ENCODE measurements around the gene NTM.

DNA sequence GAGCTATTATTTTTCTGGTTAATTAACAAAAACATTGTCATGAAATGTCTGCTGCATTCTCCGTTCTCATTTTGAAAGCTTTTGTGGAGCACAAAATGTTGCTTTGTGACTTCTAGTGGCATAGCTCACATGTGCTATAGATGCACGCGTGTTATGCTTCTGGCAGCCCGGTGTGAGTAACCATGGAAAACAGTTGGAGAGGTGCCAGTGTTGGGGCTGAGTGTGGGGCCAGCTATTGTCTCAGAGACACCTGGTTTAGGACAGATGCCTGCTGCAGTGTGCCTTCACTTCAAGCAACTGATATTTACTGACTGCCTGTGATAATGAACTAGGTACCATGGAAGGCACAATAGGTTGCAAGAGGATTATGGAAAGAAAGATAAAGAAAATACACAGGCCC lies 760.6 kb downstream of the NTM start:
- TF ChIP-seq, protein P1, sequence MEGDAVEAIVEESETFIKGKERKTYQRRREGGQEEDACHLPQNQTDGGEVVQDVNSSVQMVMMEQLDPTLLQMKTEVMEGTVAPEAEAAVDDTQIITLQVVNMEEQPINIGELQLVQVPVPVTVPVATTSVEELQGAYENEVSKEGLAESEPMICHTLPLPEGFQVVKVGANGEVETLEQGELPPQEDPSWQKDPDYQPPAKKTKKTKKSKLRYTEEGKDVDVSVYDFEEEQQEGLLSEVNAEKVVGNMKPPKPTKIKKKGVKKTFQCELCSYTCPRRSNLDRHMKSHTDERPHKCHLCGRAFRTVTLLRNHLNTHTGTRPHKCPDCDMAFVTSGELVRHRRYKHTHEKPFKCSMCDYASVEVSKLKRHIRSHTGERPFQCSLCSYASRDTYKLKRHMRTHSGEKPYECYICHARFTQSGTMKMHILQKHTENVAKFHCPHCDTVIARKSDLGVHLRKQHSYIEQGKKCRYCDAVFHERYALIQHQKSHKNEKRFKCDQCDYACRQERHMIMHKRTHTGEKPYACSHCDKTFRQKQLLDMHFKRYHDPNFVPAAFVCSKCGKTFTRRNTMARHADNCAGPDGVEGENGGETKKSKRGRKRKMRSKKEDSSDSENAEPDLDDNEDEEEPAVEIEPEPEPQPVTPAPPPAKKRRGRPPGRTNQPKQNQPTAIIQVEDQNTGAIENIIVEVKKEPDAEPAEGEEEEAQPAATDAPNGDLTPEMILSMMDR (IDR thresholded peaks at IDR 0.05; ENCODE audit: insufficient read depth, low read length), result no peak
- no peak for TF ChIP-seq SPI1 (IDR thresholded peaks at IDR 0.05; ENCODE audit: borderline replicate concordance, low read depth)
- no peak for TF ChIP-seq POLR2AphosphoS5 (IDR thresholded peaks at IDR 0.05; ENCODE audit: low read depth)
- TF ChIP-seq GABPA (IDR thresholded peaks at IDR 0.05; ENCODE audit: low read depth), result no peak
